HepG2 (cell line): ENCODE results near the gene ADAMTS15.

ENCODE experiments used
- NKX3-1 ChIP-seq: sonication (generic); formaldehyde crosslinking; IDR thresholded peaks from 2 replicates; pipeline ENCODE4 v1.5.0; 2020; ENCODE audit warnings: missing genetic modification reagents
- ZNF766 ChIP-seq: sonication (generic); formaldehyde crosslinking; IDR thresholded peaks from 2 replicates; pipeline ENCODE4 v1.5.0; 2020; ENCODE audit warnings: missing genetic modification reagents, borderline replicate concordance
- TF ChIP-seq, protein P1 (sequence below): IDR thresholded peaks from 2 replicates; pipeline ENCODE4 v1.6.1; 2012; ENCODE audit warnings: inconsistent platforms

- TF ChIP-seq, protein P1, sequence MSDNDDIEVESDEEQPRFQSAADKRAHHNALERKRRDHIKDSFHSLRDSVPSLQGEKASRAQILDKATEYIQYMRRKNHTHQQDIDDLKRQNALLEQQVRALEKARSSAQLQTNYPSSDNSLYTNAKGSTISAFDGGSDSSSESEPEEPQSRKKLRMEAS: no peak
- TF ChIP-seq NKX3-1 (CRISPR knock-in tag) (no peak), ZNF766 (no peak)
Measured at GRCh38 chr11:130514316-130514715, 65.9 kb downstream of the ADAMTS15 start.
